GM19238 (cell line): ENCODE results near the gene USP24.
"Not testable (repeated sequence)": the region's sequence is repeated elsewhere in the genome, so short reads cannot be mapped to it uniquely, and the experiment has no call there.

Experiments
- DNase-seq: peaks from one replicate; pipeline ENCODE4 v3.0.0; 2011; ENCODE audit warnings: low spot score; ENCODE audit not compliant: insufficient read length

Gene USP24

DNA sequence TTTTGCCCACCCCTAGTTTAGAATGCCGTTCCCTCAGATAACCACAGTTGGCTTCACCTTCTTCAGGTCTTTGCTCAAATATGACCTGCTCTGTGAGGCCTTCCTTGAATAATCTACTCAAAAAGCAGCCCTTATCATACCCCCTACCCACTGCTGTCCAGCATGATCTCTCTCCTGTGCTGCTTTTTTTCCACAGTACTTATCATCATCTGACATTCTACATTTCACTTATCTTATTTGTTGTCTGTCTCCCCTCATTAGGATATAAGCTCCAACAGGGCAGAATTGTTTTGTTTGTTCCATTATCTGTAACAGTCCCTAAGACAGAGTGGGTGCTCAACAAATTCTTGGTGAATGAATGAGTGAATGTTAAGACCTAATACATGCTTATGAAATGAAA lies 18.1 kb downstream of the USP24 start:
- DNase-seq, result no peak

DNA sequence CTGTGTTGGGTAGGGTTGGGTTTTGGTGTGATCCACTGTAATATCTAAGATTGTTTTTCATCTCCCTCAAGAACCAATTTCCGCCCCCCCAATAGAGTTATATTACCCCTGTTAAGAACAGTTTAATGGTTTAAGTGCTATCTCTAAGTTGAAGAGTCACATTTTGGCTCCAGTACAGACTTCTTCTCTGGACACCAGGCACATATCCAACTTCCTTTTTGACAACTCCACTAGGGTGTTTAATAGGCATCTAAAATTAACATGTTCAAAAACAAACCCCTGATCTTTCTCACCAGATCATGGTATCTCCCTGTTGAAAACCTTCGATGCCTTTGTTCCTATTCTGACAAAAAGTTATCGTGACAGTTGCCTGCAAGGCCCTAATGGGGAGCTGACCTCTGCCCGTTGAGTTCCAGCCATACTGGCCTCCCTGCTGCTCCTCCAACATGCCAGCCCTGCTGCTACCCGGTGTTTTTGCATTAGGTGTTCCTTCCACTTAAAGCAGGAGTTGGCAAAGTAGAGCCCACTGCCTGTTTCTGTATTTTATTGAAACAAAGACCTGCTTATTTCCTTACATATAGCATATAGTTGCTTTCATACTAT lies 18.6 kb downstream of the USP24 start:
- no peak for DNase-seq

GRCh38 chr1:55195521-55196233 lies 19.5 kb downstream of the USP24 start:
- DNase-seq, result no peak

- no peak for DNase-seq
Observed at GRCh38 chr1:55194851-55195250, 20.3 kb downstream of the USP24 start.

DNA sequence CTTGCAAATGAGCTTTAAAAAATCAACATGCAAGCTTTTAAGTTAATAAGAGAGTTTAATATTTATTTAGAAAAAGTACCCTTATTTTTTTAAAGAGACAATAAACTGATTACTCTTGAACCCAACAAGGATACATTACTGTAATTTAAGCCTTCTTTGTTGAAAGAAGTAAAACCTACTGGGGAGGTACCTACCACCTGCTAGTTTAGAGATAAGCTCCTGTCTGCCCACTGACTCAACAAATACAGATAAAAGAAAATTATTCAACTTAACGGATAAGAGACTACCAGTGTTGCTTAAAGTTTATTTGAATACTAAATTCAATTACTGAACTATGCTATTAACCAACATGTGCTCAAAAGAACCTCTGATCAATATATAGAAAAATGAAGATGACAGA lies 23.1 kb downstream of the USP24 start:
- no peak for DNase-seq

GRCh38 chr1:55191219-55191952 lies 23.8 kb downstream of the USP24 start:
- not testable (repeated sequence) for DNase-seq

GRCh38 chr1:55190109-55190508 lies 25.1 kb downstream of the USP24 start:
- no peak for DNase-seq

DNA sequence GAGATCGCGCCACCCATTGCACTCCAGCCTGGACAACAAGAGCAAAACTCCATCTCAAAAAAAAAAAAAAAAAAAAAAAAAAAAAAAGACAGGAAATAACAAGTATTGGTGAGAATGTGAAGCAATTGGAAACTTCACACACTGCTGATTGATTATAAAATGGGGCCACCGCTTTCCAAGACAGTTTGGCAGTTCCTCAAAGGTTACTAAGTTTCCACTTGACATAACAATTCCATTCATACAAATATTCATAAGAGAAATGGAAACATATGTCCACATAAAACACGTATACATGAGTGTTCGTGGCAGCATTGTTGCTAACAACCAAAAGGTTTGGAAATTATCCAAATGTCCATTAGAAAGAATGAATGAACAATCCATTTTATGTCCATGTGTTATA lies 26.3 kb downstream of the USP24 start:
- no peak for DNase-seq

DNA sequence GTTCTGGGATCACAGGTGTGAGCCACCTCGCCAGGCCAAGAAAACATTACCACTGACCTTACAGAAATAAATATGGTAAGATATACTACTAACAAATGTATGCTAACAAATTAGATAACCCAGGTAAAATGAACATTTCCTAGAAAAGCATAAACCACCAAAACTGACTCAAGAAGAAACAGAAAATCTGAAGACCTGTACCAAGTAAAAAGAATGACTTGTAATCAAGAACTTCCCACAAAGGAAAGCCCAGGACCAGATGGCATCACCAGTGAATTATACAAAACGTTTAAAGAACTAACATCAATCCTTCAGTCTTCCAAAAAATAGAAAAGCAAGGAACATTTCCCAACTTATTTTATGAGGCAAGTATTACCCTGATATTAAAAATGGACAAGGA lies 29.3 kb downstream of the USP24 start:
- no peak for DNase-seq

- no peak for DNase-seq
Observed at GRCh38 chr1:55184859-55185258, 30.3 kb downstream of the USP24 start.

DNA sequence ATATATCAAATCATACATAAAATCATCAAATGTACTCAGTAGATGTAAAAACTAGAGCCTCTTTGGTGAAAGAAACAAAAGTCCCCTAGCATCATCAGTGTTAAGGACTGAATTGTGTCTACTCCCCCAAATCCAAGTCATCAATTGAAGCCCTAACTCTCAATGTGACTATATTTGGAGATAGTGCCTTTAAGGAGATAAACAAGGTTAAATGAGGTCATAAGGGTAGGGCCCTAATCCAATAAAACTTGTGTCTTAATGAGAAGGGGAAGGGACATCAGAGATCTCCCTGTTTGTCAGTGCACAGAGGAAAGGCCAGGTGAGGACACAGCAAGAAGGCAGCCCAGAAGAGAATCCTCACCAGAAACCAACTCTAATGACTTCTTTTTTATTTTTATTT lies 33.5 kb downstream of the USP24 start:
- no peak for DNase-seq

GRCh38 chr1:55180075-55180670 lies 35.0 kb downstream of the USP24 start:
- DNase-seq, result no peak

GRCh38 chr1:55179177-55179835 lies 35.9 kb downstream of the USP24 start:
- no peak for DNase-seq

DNA sequence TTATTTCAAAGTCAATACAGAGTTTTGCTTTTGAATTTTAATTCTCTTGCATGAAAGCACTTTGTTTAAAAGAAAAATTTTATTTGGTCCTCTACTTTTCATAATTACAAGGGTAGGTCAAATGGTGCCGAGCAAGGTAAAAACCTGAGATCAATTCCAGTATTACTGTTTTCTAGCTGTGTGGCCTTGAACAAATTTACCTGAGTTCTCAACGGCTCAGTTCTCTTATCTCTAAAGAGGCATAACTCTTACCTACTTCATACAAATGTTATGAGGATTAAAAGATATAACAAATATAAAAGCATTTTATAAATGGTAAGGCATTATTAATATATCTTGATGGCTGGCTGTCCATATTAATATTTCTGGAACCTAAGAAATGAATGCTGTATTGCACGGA lies 42.5 kb downstream of the USP24 start:
- DNase-seq, result no peak

GRCh38 chr1:55172272-55172671 lies 42.9 kb downstream of the USP24 start:
- DNase-seq, result no peak

- no peak for DNase-seq
Observed at GRCh38 chr1:55171694-55172093, 43.5 kb downstream of the USP24 start.

GRCh38 chr1:55170426-55170825 lies 44.7 kb downstream of the USP24 start:
- DNase-seq, result no peak

DNA sequence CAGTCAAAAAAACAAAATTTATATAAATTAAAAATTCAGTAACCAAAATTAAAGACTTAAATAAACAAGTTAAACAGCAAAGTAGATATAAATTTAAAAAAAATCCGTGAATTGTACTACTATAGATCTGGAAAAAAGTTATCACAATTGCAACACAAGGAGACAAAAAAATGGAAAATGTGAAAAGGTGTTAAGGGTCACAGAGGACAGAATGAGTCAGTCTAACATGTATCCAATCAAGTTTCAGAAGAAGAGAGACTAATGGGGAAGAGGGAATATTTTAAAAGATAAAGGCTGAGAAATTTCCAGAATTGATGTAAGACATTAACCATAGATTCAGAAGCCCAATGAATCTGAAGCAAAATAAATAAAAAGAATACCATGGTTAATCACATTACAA lies 46.0 kb downstream of the USP24 start:
- DNase-seq, result no peak

DNA sequence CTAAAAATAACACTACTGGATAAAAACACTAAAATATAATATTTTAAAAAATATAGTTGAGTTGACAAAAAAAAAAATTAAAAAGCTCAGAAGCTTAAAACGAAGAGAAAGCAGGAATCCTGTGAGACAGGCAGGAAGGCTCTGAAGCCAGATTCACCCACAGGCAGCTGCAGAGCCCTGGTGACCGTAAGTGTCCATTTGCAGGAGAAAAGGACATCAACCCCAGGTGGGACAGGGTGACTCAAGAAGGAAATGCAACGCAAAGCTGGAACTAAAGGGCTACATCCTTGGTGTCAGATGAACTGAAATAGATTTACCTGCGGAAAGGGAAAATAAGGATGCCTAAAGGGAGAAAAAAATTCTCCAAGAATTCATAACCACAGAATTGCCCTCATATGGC lies 46.8 kb downstream of the USP24 start:
- no peak for DNase-seq

GRCh38 chr1:55167224-55167871 lies 47.8 kb downstream of the USP24 start:
- no peak for DNase-seq

GRCh38 chr1:55164906-55165305 lies 50.3 kb downstream of the USP24 start:
- no peak for DNase-seq
